Left ventricle myocardium inferior (tissue), 1 donor: ENCODE measurements around the gene OTOGL. TPM values are rescaled to one million over a fixed set of nuclear protein-coding genes. Genes with fewer than 3 reads are reported as not detected.

Experiments
- DNase-seq: peaks from one replicate; pipeline ENCODE4 v3.0.0-alpha.2; 2020
- H3K27ac ChIP-seq: fragments of 200-600 bp; replicated peaks from 2 replicates; pipeline ENCODE4 v1.8.0; 2021
- H3K27me3 ChIP-seq: fragments of 200-600 bp; 2 replicates; pipeline ENCODE4 v1.8.0; 2021; ENCODE audit warnings: low read depth
- H3K36me3 ChIP-seq: fragments of 200-600 bp; 2 replicates; pipeline ENCODE4 v1.8.0; 2021
- H3K4me1 ChIP-seq: fragments of 200-600 bp; 2 replicates; pipeline ENCODE4 v1.8.0; 2021
- H3K4me3 ChIP-seq: fragments of 200-600 bp; 2 replicates; pipeline ENCODE4 v1.8.0; 2021; ENCODE audit warnings: mild to moderate bottlenecking, moderate library complexity
- H3K9me3 ChIP-seq: fragments of 200-600 bp; replicated peaks from 2 replicates; pipeline ENCODE4 v1.8.0; 2021
- intact Hi-C: fragments of 100-400 bp; cut with micrococcal nuclease; formaldehyde crosslinking; loops from one replicate; pipeline ENCODE4 v1.11.0; 2022
- total RNA-seq: library from RNA; stranded (reverse); fragmentation: NEBNext Ultra II Directional; extraction: Animal tissue kit (Norgen Biotek cat#: 25700); gene quantifications from one replicate; pipeline ENCODE4 v1.2.1, GENCODE V29; 2021
- TF ChIP-seq, protein P1 (sequence below): fragments of 200-600 bp; IDR thresholded peaks from 2 replicates; pipeline ENCODE4 v1.8.0; 2021; ENCODE audit warnings: antibody characterized with exemption, mild to moderate bottlenecking, borderline replicate concordance
- donor health status: DM: no; HTN: yes; CAD: no; lungs with severe emphysema.

OTOGL gene
- total RNA-seq, 1 donor from 2014 or later: 0.27 TPM

DNA sequence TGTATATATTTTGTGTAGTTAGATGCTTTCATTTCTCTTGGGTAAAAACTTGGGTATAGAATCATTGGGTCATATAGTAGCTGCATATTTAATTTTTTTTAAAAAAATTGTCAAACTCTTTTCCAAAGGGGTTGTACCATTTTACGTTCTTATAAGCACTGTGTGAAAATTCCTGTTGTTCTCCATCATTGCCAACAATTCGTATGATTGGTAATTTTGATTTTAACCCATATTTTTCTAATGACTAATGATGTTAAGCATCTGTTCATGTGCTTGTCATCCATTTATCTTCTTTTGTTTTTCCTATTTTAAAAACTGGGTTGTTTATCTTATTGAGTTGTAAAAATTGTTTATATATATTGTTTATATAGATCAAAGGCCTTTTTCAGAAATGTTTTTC is 77.4 kb downstream of the OTOGL start:
- intact Hi-C loops: no loop called here
- DNase-seq: no peak
- Histone ChIP-seq H3K4me3 (no peak overlapping the region), H3K4me1 (no peaks in the 10 kb centered on the region), H3K36me3 (no peaks in the 10 kb centered on the region), H3K9me3 (no peaks in the 10 kb centered on the region), H3K27me3 (no peaks in the 10 kb centered on the region), H3K27ac (no peak overlapping the region)
- TF ChIP-seq, protein P1, sequence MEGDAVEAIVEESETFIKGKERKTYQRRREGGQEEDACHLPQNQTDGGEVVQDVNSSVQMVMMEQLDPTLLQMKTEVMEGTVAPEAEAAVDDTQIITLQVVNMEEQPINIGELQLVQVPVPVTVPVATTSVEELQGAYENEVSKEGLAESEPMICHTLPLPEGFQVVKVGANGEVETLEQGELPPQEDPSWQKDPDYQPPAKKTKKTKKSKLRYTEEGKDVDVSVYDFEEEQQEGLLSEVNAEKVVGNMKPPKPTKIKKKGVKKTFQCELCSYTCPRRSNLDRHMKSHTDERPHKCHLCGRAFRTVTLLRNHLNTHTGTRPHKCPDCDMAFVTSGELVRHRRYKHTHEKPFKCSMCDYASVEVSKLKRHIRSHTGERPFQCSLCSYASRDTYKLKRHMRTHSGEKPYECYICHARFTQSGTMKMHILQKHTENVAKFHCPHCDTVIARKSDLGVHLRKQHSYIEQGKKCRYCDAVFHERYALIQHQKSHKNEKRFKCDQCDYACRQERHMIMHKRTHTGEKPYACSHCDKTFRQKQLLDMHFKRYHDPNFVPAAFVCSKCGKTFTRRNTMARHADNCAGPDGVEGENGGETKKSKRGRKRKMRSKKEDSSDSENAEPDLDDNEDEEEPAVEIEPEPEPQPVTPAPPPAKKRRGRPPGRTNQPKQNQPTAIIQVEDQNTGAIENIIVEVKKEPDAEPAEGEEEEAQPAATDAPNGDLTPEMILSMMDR: no peak

DNA sequence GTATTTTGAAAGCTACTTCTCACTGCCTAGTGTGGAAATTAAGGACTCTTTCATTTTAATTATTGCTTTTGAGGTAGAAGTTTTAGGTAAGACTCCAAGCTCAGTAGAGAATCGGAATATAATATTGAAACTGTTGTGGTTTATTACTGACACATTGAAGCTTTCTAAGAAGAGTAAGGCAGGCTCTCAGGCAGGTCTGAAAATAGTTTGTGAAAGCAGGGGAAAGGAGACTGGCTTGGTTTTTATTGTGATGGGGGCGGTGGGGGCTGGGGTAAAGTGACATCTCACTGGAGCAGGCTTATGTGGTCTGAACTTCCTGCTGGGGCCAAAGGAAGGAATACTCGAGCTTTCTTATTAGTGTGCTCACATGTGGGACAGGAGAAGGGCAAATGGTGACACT is 79.5 kb downstream of the OTOGL start:
- no peaks in the 10 kb centered on the region for H3K4me1 ChIP-seq
- no peak for DNase-seq
- TF ChIP-seq, protein P1: no peak

DNA sequence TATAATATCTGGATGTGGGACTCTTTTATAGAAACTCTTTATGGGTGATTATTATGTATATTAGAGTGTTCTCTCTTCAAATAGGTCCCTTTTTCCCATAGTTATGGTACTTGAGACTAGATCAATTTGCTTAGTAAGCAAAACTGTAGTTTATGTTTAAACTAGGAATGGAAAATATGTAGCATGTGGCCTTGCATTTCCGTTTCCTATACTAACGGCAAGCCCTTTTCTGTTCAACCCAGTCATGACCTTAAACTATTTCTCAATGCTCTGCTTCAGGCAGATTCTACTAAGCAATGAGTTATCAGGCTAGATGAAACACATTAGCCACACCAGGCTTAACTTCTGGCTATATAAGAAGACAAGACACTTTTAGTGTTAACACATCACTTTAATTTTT is 84.6 kb downstream of the OTOGL start:
- no peaks in the 10 kb centered on the region for H3K36me3 ChIP-seq
- intact Hi-C loops: loop anchor here (10.0 kb wide), 2 partner anchors 249 to 629 kb away; partner anchors contain the start of gene PPP1R12A
- no peaks in the 10 kb centered on the region for H3K27me3 ChIP-seq
- TF ChIP-seq, protein P1: no peak
- no peak overlapping the region for H3K27ac ChIP-seq
- H3K4me3 ChIP-seq: no peak overlapping the region
- peaks cover 29% of the 10 kb centered on the region for H3K4me1 ChIP-seq
- no peaks in the 10 kb centered on the region for H3K9me3 ChIP-seq
- DNase-seq: no peak

More for the DNA sequence above, 79.5 kb downstream of the OTOGL start:
- Histone ChIP-seq H3K36me3 (no peaks in the 10 kb centered on the region), H3K9me3 (no peaks in the 10 kb centered on the region), H3K4me3 (no peak overlapping the region), H3K27me3 (no peaks in the 10 kb centered on the region), H3K27ac (no peak overlapping the region)
- intact Hi-C loops: no loop called here

DNA sequence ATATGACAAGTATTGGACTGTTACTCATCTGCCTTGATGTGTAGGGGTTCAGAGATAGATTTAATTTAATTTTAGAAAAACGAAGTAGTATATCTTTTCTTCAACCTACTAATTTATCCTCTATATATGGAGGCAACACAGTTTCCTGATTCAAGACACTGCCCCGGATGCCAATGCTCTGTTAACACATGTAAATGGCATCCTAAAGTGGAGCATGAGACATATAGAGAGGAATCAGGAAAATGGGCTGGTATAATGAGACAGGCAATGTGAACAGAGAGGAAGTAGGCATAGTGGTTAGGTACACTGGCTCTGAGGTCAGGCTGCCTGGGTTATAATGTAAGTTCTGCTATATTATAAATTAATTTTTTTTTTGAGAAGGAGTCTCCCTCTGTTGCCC is 85.6 kb downstream of the OTOGL start:
- intact Hi-C loops: loop anchor here (10.0 kb wide), 2 partner anchors 250 to 630 kb away; partner anchors contain the start of gene PPP1R12A
- no peaks in the 10 kb centered on the region for H3K9me3 ChIP-seq
- H3K27me3 ChIP-seq: no peaks in the 10 kb centered on the region
- TF ChIP-seq, protein P1: no peak
- DNase-seq: no peak
- H3K36me3 ChIP-seq: no peaks in the 10 kb centered on the region
- H3K4me3 ChIP-seq: no peak overlapping the region
- no peak overlapping the region for H3K27ac ChIP-seq
- peaks cover 34% of the 10 kb centered on the region for H3K4me1 ChIP-seq

DNA sequence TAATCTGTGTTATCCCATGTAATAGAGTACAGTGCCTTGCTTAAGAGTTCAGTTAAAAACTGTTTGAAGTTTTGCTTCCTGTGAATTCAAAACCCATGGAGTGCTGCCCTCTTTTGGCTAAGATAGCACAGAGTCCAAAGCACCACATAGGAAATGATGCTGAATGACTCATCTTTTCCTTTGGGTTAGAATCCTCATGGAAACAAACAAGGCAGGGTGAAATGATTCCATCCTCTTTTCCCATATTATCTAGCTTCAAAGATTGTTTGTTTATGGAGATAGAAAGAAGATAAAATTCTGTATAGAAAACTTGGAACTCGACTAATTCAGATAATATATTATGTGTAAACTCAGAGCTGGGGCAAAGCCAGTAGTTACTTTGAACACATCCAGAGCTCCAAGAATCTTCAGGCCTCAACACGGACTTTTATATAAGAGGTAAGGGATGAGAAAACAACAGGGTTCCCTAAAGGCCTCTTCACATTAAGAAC is 87.4 kb downstream of the OTOGL start:
- TF ChIP-seq, protein P1: peak; percentile 86
- peak overlapping the region; percentile 9 for H3K4me3 ChIP-seq
- no peaks in the 10 kb centered on the region for H3K9me3 ChIP-seq
- no peak for DNase-seq
- H3K4me1 ChIP-seq: peaks cover 38% of the 10 kb centered on the region
- H3K27ac ChIP-seq: peak overlapping the region; percentile 91
- intact Hi-C loops: loop anchor here (10.0 kb wide), 2 partner anchors 252 to 632 kb away; partner anchors contain the start of gene PPP1R12A
- no peaks in the 10 kb centered on the region for H3K36me3 ChIP-seq
- no peaks in the 10 kb centered on the region for H3K27me3 ChIP-seq
